ENCODE results near the gene DGCR2. TPM values are rescaled to one million over a fixed set of nuclear protein-coding genes. Genes with fewer than 3 reads are reported as not detected.

DGCR2 gene
- total and polyA plus RNA-seq, 4 experiments from 2014 or later = 33.1 to 66.7 (median 56.6) TPM

GRCh38 chr22:19126309-19127273 is 4.4 kb upstream of the DGCR2 start:
- peaks cover 0 to 2% of the 10 kb centered on the region in 2 donors for H3K27me3 Mint-ChIP-seq
- CTCF ChIA-PET (ENCODE audit: partially characterized antibody) = interaction anchor here (1.1 to 1.9 kb wide), 2 partner anchors 9 to 18 kb away, joined by 3 to 7 read pairs; partner anchors contain the start of gene ESS2

GRCh38 chr22:19125474-19126308 is 3.5 kb upstream of the DGCR2 start:
- Mint-ChIP-seq H3K27me3 (peaks cover 0 to 2% of the 10 kb centered on the region in 2 donors), H3K27ac (no peak overlapping the region), H3K36me3 (peaks cover 0 to 4% of the 10 kb centered on the region in 2 donors), H3K4me3 (no peak overlapping the region), H3K4me1 (peaks cover 9 to 22% (median 15%) of the 10 kb centered on the region in 4 donors), H3K9me3 (peaks cover 0 to 3% (median 0%) of the 10 kb centered on the region in 8 donors)
- POLR2A ChIA-PET (ENCODE audit: partially characterized antibody) = no interaction called here
- Histone ChIP-seq H3K36me3 (ENCODE audit: insufficient read depth, low read length) (no peaks in the 10 kb centered on the region), H3K4me3 (ENCODE audit: low read length in 2 of 2) (no peak overlapping the region), H3K27ac (ENCODE audit: low read depth, low read length) (no peak overlapping the region), H3K27me3 (ENCODE audit: insufficient read depth, low read length) (no peaks in the 10 kb centered on the region), H3K9me3 (ENCODE audit: control insufficient read depth in 1 of 2, low read length in 2 of 2) (no peaks in the 10 kb centered on the region), H3K4me1 (ENCODE audit: insufficient read depth, low read length) (peaks cover 15% of the 10 kb centered on the region)
- CTCF ChIA-PET (ENCODE audit: partially characterized antibody) = interaction anchor here (1.9 kb wide), 1 partner anchor 19 kb away, joined by 7 read pairs; the partner anchor contains the start of gene ESS2
- no peak for DNase-seq
- intact Hi-C loops (cut with micrococcal nuclease) = no loop called here

More at GRCh38 chr22:19126309-19127273, 4.4 kb upstream of the DGCR2 start:
- no peaks in the 10 kb centered on the region for H3K36me3 ChIP-seq (ENCODE audit: insufficient read depth, low read length)
- no peak overlapping the region for H3K27ac ChIP-seq (ENCODE audit: low read depth, low read length)
- peaks cover 0 to 4% of the 10 kb centered on the region in 2 donors for H3K36me3 Mint-ChIP-seq
- H3K9me3 ChIP-seq (ENCODE audit: control insufficient read depth in 1 of 2, low read length in 2 of 2) = no peaks in the 10 kb centered on the region
- H3K4me3 ChIP-seq (ENCODE audit: low read length in 2 of 2) = no peak overlapping the region
- H3K4me1 Mint-ChIP-seq = peaks cover 5 to 13% (median 8%) of the 10 kb centered on the region in 4 donors
- intact Hi-C loops (cut with micrococcal nuclease) = no loop called here
- peaks cover 0 to 3% (median 0%) of the 10 kb centered on the region in 8 donors for H3K9me3 Mint-ChIP-seq
- no peak for DNase-seq
- H3K4me1 ChIP-seq (ENCODE audit: insufficient read depth, low read length) = peaks cover 7% of the 10 kb centered on the region
- POLR2A ChIA-PET (ENCODE audit: partially characterized antibody) = no interaction called here
- no peaks in the 10 kb centered on the region for H3K27me3 ChIP-seq (ENCODE audit: insufficient read depth, low read length)
- H3K4me3 Mint-ChIP-seq = no peak overlapping the region
- H3K27ac Mint-ChIP-seq = peak overlapping the region in 1 of 7 donors; percentile 70

GRCh38 chr22:19125011-19125410 is 2.8 kb upstream of the DGCR2 start:
- H3K4me1 ChIP-seq (ENCODE audit: insufficient read depth, low read length) = peaks cover 22% of the 10 kb centered on the region
- no peak overlapping the region for H3K27ac ChIP-seq (ENCODE audit: low read depth, low read length)
- peaks cover 5% of the 10 kb centered on the region for H3K36me3 ChIP-seq (ENCODE audit: insufficient read depth, low read length)
- DNase-seq = no peak
- Mint-ChIP-seq H3K4me1 (peaks cover 16 to 29% (median 22%) of the 10 kb centered on the region in 4 donors), H3K9me3 (peaks cover 0 to 3% (median 0%) of the 10 kb centered on the region in 8 donors), H3K4me3 (no peak overlapping the region), H3K27ac (no peak overlapping the region), H3K36me3 (peaks cover 0 to 8% of the 10 kb centered on the region in 2 donors), H3K27me3 (peaks cover 0 to 2% of the 10 kb centered on the region in 2 donors)
- intact Hi-C loops (cut with micrococcal nuclease) = no loop called here
- H3K4me3 ChIP-seq (ENCODE audit: low read length in 2 of 2) = no peak overlapping the region
- ChIA-PET POLR2A (ENCODE audit: partially characterized antibody) (no interaction called here), CTCF (ENCODE audit: partially characterized antibody) (interaction anchor here (1.9 kb wide), 1 partner anchor 20 kb away, joined by 7 read pairs; the partner anchor contains the start of gene ESS2)
- no peaks in the 10 kb centered on the region for H3K9me3 ChIP-seq (ENCODE audit: control insufficient read depth in 1 of 2, low read length in 2 of 2)
- no peaks in the 10 kb centered on the region for H3K27me3 ChIP-seq (ENCODE audit: insufficient read depth, low read length)

GRCh38 chr22:19124377-19124776 is 2.2 kb upstream of the DGCR2 start:
- peak overlapping the region in 1 of 8 donors; percentile 43 for H3K4me3 Mint-ChIP-seq
- peaks cover 0 to 2% (median 0%) of the 10 kb centered on the region in 8 donors for H3K9me3 Mint-ChIP-seq
- no peak overlapping the region for H3K27ac ChIP-seq (ENCODE audit: low read depth, low read length)
- H3K27me3 Mint-ChIP-seq = peaks cover 0 to 2% of the 10 kb centered on the region in 2 donors
- ChIA-PET CTCF (ENCODE audit: partially characterized antibody) (interaction anchor here (0.7 kb wide), 1 partner anchor 1070 kb away, joined by 3 read pairs; no protein-coding TSS in a partner anchor), POLR2A (ENCODE audit: partially characterized antibody) (no interaction called here)
- intact Hi-C loops (cut with micrococcal nuclease) = loop anchor here (5.0 kb wide), 1 partner anchor 168 kb away; the partner anchor contains the start of gene CLTCL1
- no peaks in the 10 kb centered on the region for H3K27me3 ChIP-seq (ENCODE audit: insufficient read depth, low read length)
- H3K4me3 ChIP-seq (ENCODE audit: low read length in 2 of 2) = no peak overlapping the region
- peaks cover 19 to 35% (median 27%) of the 10 kb centered on the region in 4 donors for H3K4me1 Mint-ChIP-seq
- H3K4me1 ChIP-seq (ENCODE audit: insufficient read depth, low read length) = peaks cover 28% of the 10 kb centered on the region
- peaks cover 9% of the 10 kb centered on the region for H3K36me3 ChIP-seq (ENCODE audit: insufficient read depth, low read length)
- H3K27ac Mint-ChIP-seq = peak overlapping the region in 2 of 7 donors; percentile 41 to 47
- H3K9me3 ChIP-seq (ENCODE audit: control insufficient read depth in 1 of 2, low read length in 2 of 2) = no peaks in the 10 kb centered on the region
- no peak for DNase-seq
- H3K36me3 Mint-ChIP-seq = peaks cover 0 to 12% of the 10 kb centered on the region in 2 donors

- intact Hi-C loops (cut with micrococcal nuclease) = loop anchor here (5.0 kb wide), 1 partner anchor 168 kb away; the partner anchor contains the start of gene CLTCL1
- ChIA-PET POLR2A (ENCODE audit: partially characterized antibody) (no interaction called here), CTCF (ENCODE audit: partially characterized antibody) (interaction anchor here (0.7 kb wide), 1 partner anchor 1070 kb away, joined by 3 read pairs; no protein-coding TSS in a partner anchor)
- no peaks in the 10 kb centered on the region for H3K9me3 ChIP-seq (ENCODE audit: control insufficient read depth in 1 of 2, low read length in 2 of 2)
- H3K27ac Mint-ChIP-seq = peak overlapping the region in 2 of 7 donors; percentile 41 to 47
- peaks cover 0 to 2% (median 0%) of the 10 kb centered on the region in 8 donors for H3K9me3 Mint-ChIP-seq
- no peak for DNase-seq
- H3K4me3 Mint-ChIP-seq = peak overlapping the region in 2 of 8 donors; percentile 43 to 59
- no peak overlapping the region for H3K4me3 ChIP-seq (ENCODE audit: low read length in 2 of 2)
- peaks cover 0 to 2% of the 10 kb centered on the region in 2 donors for H3K27me3 Mint-ChIP-seq
- H3K4me1 Mint-ChIP-seq = peaks cover 21 to 40% (median 30%) of the 10 kb centered on the region in 4 donors
- H3K36me3 ChIP-seq (ENCODE audit: insufficient read depth, low read length) = peaks cover 9% of the 10 kb centered on the region
- H3K4me1 ChIP-seq (ENCODE audit: insufficient read depth, low read length) = peaks cover 32% of the 10 kb centered on the region
- no peaks in the 10 kb centered on the region for H3K27me3 ChIP-seq (ENCODE audit: insufficient read depth, low read length)
- H3K27ac ChIP-seq (ENCODE audit: low read depth, low read length) = no peak overlapping the region
- peaks cover 0 to 12% of the 10 kb centered on the region in 2 donors for H3K36me3 Mint-ChIP-seq
Observed at GRCh38 chr22:19123936-19124335, 1.7 kb upstream of the DGCR2 start.

GRCh38 chr22:19122752-19123492 is 710 bp upstream of the DGCR2 start:
- ChIA-PET POLR2A (ENCODE audit: partially characterized antibody) (interaction anchor here (0.6 to 3.5 kb wide), 14 partner anchors 9 to 357 kb away, joined by 3 to 61 read pairs (median 4); partner anchors contain the start of genes CDC45, CLTCL1, DGCR6 and ESS2), CTCF (ENCODE audit: partially characterized antibody) (interaction anchor here (0.5 to 2.2 kb wide), 5 partner anchors 12 to 1987 kb away, joined by 3 to 13 read pairs (median 5); partner anchors contain the start of gene ESS2)
- no peak for DNase-seq
- no peaks in the 10 kb centered on the region for H3K9me3 ChIP-seq (ENCODE audit: control insufficient read depth in 1 of 2, low read length in 2 of 2)
- Mint-ChIP-seq H3K27me3 (peaks cover 0 to 2% of the 10 kb centered on the region in 2 donors), H3K9me3 (peaks cover 0 to 2% (median 0%) of the 10 kb centered on the region in 8 donors), H3K36me3 (peaks cover 0 to 12% of the 10 kb centered on the region in 2 donors), H3K27ac (peak overlapping the region; percentile 72 to 93 (median 86)), H3K4me1 (peaks cover 28 to 49% (median 39%) of the 10 kb centered on the region in 4 donors), H3K4me3 (peak overlapping the region; percentile 82 to 93 (median 84))
- H3K27ac ChIP-seq (ENCODE audit: low read depth, low read length) = peak overlapping the region; percentile 43
- intact Hi-C loops (cut with micrococcal nuclease) = loop anchor here (1.0 to 5.0 kb wide), 4 partner anchors 14 to 356 kb away; partner anchors contain the start of genes CDC45, CLTCL1, ESS2 and UFD1
- peaks cover 42% of the 10 kb centered on the region for H3K4me1 ChIP-seq (ENCODE audit: insufficient read depth, low read length)
- no peaks in the 10 kb centered on the region for H3K27me3 ChIP-seq (ENCODE audit: insufficient read depth, low read length)
- H3K36me3 ChIP-seq (ENCODE audit: insufficient read depth, low read length) = peaks cover 13% of the 10 kb centered on the region
- H3K4me3 ChIP-seq (ENCODE audit: low read length in 2 of 2) = peak overlapping the region; percentile 52 to 85
